Ovary (tissue), 9 donors: ENCODE data around the gene GSK3B. TPM values are rescaled to one million over a fixed set of nuclear protein-coding genes. Genes with fewer than 3 reads are reported as not detected.

Experiments
- DNase-seq, 5 donors: peaks; one replicate each; pipeline ENCODE4 v3.0.0-alpha.2; 2019 to 2020
- H3K27ac ChIP-seq, 2 donors: fragments of 200-600 bp; one replicate each; pipeline versions ENCODE4 v1.5.1 to v1.8.0; 2019 to 2022
- H3K27me3 ChIP-seq: fragments of 200-600 bp; one replicate; pipeline ENCODE4 v1.8.0; 2022
- H3K36me3 ChIP-seq: fragments of 200-600 bp; sonication (generic); one replicate; pipeline ENCODE4 v1.5.1; 2019
- H3K4me1 ChIP-seq: one replicate; pipeline ENCODE4 v1.8.1; 2013; ENCODE audit warnings: mild to moderate bottlenecking, moderate library complexity; ENCODE audit not compliant: insufficient read depth
- H3K4me3 ChIP-seq: fragments of 200-600 bp; sonication (generic); one replicate; pipeline ENCODE4 v1.5.1; 2017
- H3K9me3 ChIP-seq, 2 donors: fragments of 200-600 bp in 1 of 2; sonication (generic) in 1 of 2; one replicate each; pipeline versions ENCODE4 v1.5.1 to v1.8.1; 2013 to 2019; ENCODE audit warnings: mild to moderate bottlenecking in 1 of 2, moderate library complexity in 1 of 2
- EP300 ChIP-seq: sonication (generic); formaldehyde crosslinking; IDR thresholded peaks from one replicate; pipeline ENCODE4 v1.6.1; 2017; ENCODE audit warnings: antibody characterized with exemption
- POLR2A ChIP-seq: fragments of 450-650 bp; IDR thresholded peaks from one replicate; pipeline ENCODE4 v1.6.1; 2017; ENCODE audit warnings: antibody characterized with exemption, mild to moderate bottlenecking, moderate library complexity
- WGBS, 3 donors: extraction: QIAGEN DNeasy Blood & Tissue Kit in 1 of 3; methylation state at CpG; one replicate each; pipeline versions ENCODE4 v1.1.5 to v1.1.7; 2013 to 2017; 5-methylcytosine and 5-hydroxymethylcytosine counted together
- intact Hi-C, 4 donors: fragments of 100-400 bp; cut with DNase I; formaldehyde crosslinking; loops; one replicate each; pipeline versions ENCODE4 v1.11.0 to v1.15.1; 2022 to 2023
- polyA plus RNA-seq, 2 donors: library from polyadenylated mRNA; stranded (reverse); fragments of 200-250 nt in 1 of 2; fragments of 350-450 nt in 1 of 2; fragmentation: Illumina TruSeq in 1 of 2; extraction: RNeasy Lipid Tissue Mini Kit (QIAGEN cat#74804) in 1 of 2; gene quantifications; one replicate each; pipeline ENCODE4 v1.2.3, GENCODE V29; 2013 to 2014
- total RNA-seq, 7 donors: library from RNA; depleted of rRNA in 2 of 7; stranded (reverse); fragments of >200 nt in 2 of 7; fragmentation: NEBNext Ultra II Directional in 3 of 7; extraction: Animal tissue kit (Norgen Biotek cat#: 25700) in 3 of 7; gene quantifications; one replicate each; pipeline versions ENCODE4 v1.1.0 to v1.2.4, GENCODE V29; 2016 to 2023
- TF ChIP-seq, protein P1 (sequence below), 3 donors: fragments of 450-650 bp in 2 of 3; fragments of 200-600 bp in 1 of 3; IDR thresholded peaks; one replicate each; pipeline versions ENCODE4 v1.5.1 to v1.8.0; 2016 to 2022; ENCODE audit warnings: antibody characterized with exemption in 3 of 3, mild to moderate bottlenecking in 1 of 3
- donor health status: DM: no; HTN: no; CAD: no; lungs with moderate emphysema.
- donor health status: DM: no; HTN: no; CAD: no.
- donor health status: Bipolar disorder and iron deficiency.
- donor health status: DM: yes; HTN: yes; CAD: no.
- donor health status: DM: no; HTN: no; CAD: no.
- donor health status: DM: yes; HTN: yes; CAD: no.

The GSK3B gene
- total and polyA plus RNA-seq, 9 donors, result 8.3 to 38.4 (median 25.3) TPM

DNA sequence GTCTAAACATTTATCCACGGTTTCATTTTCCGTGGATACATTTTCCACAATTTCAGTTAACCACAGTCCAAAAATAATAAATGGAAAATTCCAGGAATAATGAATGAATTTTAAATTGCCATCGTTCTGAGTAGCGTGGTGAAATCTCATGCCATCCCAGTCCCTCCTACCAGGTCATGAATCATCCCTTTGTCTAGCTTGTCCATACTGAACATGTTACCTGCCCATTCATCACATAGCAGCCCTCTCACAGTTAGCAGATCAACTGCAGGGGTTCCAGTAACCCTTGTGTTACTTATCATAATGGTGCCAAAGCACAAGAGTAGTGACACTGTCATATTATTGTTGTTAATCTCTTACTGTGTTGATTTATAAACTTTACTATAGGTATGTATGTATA lies 124.5 kb downstream of the GSK3B start:
- no peaks in the 10 kb centered on the region for H3K36me3 ChIP-seq
- intact Hi-C loops, result no loop called here
- no peaks in the 10 kb centered on the region for H3K4me1 ChIP-seq
- no peak overlapping the region for H3K27ac ChIP-seq
- DNase-seq, result no peak
- TF ChIP-seq EP300, result no peak
- TF ChIP-seq POLR2A, result no peak
- TF ChIP-seq, protein P1, sequence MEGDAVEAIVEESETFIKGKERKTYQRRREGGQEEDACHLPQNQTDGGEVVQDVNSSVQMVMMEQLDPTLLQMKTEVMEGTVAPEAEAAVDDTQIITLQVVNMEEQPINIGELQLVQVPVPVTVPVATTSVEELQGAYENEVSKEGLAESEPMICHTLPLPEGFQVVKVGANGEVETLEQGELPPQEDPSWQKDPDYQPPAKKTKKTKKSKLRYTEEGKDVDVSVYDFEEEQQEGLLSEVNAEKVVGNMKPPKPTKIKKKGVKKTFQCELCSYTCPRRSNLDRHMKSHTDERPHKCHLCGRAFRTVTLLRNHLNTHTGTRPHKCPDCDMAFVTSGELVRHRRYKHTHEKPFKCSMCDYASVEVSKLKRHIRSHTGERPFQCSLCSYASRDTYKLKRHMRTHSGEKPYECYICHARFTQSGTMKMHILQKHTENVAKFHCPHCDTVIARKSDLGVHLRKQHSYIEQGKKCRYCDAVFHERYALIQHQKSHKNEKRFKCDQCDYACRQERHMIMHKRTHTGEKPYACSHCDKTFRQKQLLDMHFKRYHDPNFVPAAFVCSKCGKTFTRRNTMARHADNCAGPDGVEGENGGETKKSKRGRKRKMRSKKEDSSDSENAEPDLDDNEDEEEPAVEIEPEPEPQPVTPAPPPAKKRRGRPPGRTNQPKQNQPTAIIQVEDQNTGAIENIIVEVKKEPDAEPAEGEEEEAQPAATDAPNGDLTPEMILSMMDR (IDR thresholded peaks at IDR 0.05), result no peak
- H3K4me3 ChIP-seq, result no peak overlapping the region
- no peaks in the 10 kb centered on the region for H3K27me3 ChIP-seq
- H3K9me3 ChIP-seq, result no peaks in the 10 kb centered on the region
- WGBS, 3 donors, result 79 to 87% (median 86%) methylated on average over 4 of the region's 4 CpGs

DNA sequence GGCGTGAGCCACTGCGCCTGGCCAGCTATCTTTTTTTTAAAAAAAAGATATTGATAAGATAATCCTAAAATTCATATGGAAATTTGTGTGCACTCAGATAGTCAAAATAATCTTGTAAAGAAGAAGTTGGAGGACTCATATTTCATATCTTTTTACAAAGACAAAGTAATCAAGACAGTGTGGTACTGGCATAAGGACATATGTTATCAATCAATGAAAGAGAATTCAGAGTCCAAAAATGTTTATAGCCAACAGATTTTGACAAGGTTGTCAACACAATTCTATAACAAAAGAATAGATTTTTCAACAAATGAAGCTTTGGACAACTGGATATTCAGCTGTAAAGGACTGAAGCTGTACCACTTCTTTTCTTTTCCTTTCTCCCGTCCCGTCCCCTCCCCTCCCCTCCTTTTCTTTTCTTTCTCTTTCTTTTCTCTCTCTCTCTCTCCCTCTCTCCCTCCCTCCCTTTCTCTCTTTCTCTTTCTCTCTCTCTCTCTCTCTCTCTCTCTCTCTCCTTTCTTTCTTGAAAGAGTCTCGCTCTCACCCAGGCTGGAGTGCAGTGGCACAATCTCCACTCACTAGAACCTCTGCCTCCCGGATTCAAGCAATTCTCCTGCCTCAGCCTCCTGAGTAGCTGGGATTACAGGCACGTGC lies 126.8 kb downstream of the GSK3B start:
- Histone ChIP-seq H3K9me3 (peaks cover 0 to 1% of the 10 kb centered on the region in 2 donors), H3K36me3 (no peaks in the 10 kb centered on the region), H3K4me3 (no peak overlapping the region), H3K27ac (no peak overlapping the region), H3K4me1 (no peaks in the 10 kb centered on the region), H3K27me3 (no peaks in the 10 kb centered on the region)
- TF ChIP-seq POLR2A (no peak), EP300 (no peak)
- TF ChIP-seq, protein P1 (IDR thresholded peaks at IDR 0.05), result no peak
- 88 to 94% (median 89%) methylated on average over 7 of the region's 7 CpGs for WGBS, 3 donors
- DNase-seq, result no peak
- intact Hi-C loops, result no loop called here

DNA sequence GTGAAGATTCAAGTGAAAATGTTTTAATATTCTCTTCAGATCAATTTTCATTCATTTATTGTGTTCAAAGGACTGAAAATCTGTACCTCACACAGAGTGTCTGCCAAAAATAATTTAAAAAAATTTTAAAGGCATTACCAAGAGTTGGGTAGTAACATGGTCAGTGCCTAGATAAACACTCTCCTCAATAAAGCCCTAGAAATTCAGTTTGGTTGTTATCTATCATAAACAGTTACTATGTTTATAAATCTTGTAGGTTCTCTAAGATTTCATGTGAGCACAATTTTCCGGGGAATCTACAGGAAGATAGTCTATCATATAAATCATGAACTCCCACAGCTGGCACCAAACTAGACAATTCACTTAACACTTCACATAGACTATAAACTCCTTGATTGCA lies 128.6 kb downstream of the GSK3B start:
- TF ChIP-seq, protein P1 (IDR thresholded peaks at IDR 0.05), result no peak
- no peaks in the 10 kb centered on the region for H3K36me3 ChIP-seq
- 4 to 15% (median 6%) methylated on average over 1 of the region's 1 CpG for WGBS, 3 donors
- H3K9me3 ChIP-seq, result peaks cover 0 to 3% of the 10 kb centered on the region in 2 donors
- H3K4me1 ChIP-seq, result no peaks in the 10 kb centered on the region
- intact Hi-C loops, result no loop called here
- no peak for DNase-seq
- no peak overlapping the region for H3K27ac ChIP-seq
- H3K27me3 ChIP-seq, result no peaks in the 10 kb centered on the region
- no peak overlapping the region for H3K4me3 ChIP-seq

DNA sequence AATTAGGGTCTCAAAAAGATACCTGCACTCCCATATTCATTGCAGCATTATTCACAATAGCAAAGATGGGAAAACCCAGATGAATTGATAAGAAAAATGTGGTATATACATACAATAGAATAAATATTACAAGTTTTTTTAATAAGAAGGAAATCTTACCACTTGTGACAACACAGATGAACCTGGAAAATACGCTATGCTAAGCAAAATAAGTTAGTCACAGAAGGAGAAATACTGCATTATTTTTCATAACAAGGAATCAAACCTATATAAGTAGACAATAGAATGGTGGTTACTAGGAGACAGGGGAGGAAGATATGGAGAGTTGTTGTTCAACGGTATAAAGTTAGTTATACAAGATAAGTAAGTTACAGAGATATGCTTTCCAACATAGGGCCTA lies 130.0 kb downstream of the GSK3B start:
- Histone ChIP-seq H3K4me3 (no peak overlapping the region), H3K27ac (no peak overlapping the region), H3K9me3 (peaks cover 0 to 3% of the 10 kb centered on the region in 2 donors), H3K36me3 (no peaks in the 10 kb centered on the region), H3K4me1 (no peaks in the 10 kb centered on the region), H3K27me3 (no peaks in the 10 kb centered on the region)
- intact Hi-C loops, result no loop called here
- TF ChIP-seq POLR2A, result no peak
- TF ChIP-seq, protein P1 (IDR thresholded peaks at IDR 0.05), result no peak
- no peak for TF ChIP-seq EP300
- WGBS, 3 donors, result 76 to 87% (median 83%) methylated on average over 2 of the region's 2 CpGs
- DNase-seq, result no peak
